Activated gamma-delta T cell (primary cell): ENCODE measurements around the gene TMEM43.
A peak's percentile ranks its signal among the peaks of the same experiment; 100 is the strongest.

Experiments used
- DNase-seq: peaks from one replicate; lab custom pipeline; 2025; lab: John Stamatoyannopoulos, UW

Gene TMEM43

DNA sequence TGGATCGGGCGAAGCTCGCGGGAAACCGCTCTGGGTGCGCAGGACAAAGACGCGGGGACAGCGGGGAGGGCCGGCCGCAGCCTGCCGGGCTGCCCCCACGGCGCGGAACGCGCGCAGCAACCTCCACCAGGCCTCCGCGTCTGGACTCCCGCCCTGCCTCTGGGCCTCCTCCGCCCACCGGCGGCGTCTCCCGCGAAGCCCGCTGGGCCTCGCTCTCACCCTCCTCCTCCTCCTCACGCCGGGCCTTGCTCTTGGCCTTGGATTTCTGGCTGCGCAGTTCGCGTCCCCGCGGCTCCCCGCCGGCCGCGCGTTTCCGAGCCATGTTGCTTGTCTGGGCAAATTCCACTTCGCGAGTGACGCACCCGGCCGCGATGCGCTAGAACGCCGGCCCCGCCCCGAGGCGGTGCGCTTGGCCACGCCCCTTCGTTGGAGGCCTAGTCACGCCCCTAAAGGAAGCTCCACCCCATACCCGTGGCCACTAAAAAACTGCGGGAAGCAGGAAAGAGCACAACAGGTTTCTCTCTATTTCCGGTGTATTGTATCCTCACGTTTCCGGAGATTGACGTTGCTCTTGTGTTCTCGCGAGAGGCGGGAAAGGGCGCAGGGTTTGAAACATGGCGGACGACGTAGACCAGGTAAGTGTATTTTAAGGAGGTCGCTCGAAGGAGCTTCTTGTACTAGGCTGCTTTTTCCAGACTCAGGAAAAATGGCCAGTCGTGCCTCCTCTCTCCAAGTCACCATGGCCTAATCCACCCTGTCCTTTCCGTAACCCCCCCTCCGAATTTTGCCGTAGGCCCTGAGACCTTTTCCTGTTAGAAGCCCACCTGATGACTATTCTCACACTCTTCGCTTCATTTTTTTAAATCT is 53.6 kb downstream of the TMEM43 start, which contains the start of the genes LSM3 and XPC:
TSS of gene LSM3 (plus strand) at position 571 of the 867 bp plus-strand sequence. CDS start at position 615, 44 bp downstream.
TSS of gene XPC (minus strand) at position 355 of the 867 bp plus-strand sequence. CDS start at position 322, 33 bp downstream.
- peak; percentile 93 for DNase-seq

DNA sequence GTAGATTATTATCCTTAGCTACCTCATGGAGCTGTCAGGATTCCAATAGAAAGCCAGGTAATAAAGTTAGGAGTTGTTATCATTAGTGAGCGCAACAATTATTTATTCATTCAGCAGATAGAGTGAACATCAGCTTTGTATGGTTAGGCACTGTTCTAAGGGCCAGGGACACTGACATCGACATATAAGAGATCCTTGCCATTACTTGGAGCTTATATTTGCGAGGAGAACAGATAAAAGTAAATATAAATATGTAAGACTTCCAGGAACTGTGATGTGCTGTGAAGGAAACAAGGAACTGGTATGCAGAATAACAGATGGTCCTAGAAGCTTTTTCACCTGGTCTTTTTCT is 54.2 kb downstream of the TMEM43 start:
- DNase-seq: no peak

DNA sequence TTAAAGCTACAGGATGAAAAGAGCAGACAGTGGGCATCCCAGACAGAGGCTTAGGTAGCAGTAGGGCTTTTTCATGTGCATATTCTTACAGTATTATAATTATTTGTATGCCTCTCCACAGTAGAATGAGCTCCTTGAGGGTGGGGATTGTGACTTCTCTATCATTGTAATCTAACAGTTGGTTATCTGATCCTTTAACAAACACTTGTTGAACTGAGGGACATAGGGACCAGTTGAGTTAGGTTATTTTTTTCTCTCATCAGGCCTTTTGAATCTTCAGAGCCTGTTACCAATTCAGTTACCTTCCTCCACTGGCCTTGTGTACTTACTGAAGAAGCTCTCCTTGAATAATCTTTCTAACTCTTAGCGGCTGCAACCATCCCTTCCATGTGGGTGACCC is 54.9 kb downstream of the TMEM43 start:
- no peak for DNase-seq

DNA sequence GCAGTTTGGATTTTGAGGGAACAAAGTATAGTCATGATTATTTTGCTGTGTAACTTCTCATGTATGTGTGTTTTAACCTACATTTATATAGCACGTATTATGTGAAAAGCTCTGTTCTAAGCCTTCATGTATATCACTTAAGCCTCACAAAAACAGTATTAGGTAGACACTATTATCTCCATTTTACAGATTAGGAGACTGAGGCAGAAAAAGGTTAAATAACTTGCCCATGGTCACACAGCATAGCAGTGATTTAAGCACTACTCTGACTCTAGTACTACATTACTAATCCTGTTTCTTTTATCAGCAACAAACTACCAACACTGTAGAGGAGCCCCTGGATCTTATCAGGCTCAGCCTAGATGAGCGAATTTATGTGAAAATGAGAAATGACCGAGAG is 56.4 kb downstream of the TMEM43 start:
- no peak for DNase-seq

DNA sequence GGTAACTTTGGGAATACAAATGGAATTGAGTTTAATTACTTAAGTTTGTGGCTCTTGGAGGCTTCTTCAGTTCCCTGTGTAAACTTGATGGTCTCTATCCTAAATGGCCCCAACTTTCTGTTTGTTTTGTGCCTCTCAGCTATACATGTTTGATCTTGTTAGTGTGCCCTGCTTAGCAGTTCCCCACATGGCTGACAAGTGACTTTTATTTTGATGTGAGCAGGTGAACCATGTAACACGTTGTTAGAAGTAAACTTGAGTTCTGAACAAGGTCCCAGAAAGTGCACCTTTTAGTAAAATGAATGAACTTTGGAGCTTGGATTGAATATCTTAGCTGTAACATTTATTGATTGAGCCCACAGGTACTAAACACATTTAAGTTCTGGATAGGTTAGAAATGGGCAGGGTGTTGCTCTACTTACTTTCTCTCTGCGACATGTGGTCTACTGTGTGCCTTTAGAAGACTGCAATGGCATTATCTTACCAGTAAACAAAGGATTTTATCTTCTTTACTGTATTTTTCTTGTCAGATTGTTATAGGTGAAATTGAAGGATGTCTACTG is 58.2 kb downstream of the TMEM43 start:
- DNase-seq: no peak

DNA sequence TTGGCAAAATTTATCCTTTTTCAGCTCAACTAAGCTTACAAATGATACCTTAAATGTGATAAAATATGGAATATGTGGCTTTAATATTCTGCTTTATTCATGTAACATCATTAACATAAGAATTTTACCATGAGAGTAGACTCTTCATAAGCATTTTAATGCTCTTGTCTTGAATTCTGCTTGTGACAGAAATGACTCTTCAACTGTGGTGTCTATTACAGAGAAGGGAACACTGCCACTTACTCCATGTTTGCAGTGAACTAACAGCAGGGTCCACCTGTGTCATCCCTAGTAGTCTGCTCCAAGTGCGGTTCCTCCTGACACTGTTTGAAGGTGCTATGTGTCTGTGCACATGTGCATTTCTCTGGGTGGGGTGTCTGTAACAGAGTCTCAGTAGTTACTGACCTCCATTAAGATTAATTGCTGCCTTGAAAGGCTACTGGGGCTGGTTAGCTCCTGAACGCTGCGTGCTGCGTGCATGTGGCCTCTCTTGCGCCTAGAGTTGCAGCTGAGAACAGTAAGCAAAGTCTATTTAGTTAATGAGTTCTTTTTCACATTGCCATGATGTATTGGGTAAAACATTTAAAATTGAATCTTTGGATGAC is 62.1 kb downstream of the TMEM43 start:
- no peak for DNase-seq

DNA sequence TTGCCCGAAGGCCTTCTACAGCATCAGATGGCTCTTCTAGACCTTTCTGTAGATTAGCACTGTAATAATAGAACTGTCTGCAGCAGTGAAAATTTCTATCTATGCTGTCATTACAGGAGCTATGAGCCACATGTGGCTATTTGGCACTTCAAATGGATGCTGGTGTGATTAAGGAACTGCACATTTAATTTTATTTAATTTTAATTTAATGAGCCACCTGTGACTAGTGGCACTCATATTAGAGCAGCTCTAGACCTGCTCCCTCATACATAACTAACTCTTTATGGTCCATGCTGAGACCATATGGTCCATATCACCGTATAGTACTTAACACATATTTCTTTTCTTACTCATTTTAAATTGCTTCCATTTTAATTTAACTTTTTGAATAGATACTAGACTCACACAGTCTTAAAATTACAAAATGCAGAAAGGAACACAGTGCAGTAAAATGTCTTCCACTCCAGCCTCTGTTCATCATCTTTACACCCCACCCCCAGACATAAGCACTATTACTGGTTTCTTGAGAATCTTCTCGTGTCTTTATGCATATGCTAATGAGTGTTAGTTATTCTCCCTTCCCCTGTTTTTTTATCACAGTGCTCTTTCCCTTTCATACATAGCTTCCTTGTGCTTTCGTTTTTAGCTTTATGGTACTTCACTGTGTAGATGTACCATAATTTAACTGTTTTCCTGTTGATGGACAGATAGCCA is 63.3 kb downstream of the TMEM43 start:
- DNase-seq: no peak
